Measurements from ENCODE around the gene UMODL1.

Gene UMODL1

GRCh38 chr21:42109873-42110525 lies 38.9 kb downstream of the UMODL1 start:
- Histone ChIP-seq H3K27ac (ENCODE audit: low read length) (no peak overlapping the region), H3K27me3 (replicated peaks; ENCODE audit: insufficient read depth, low read length) (no peaks in the 10 kb centered on the region), H3K4me2 (ENCODE audit: low read depth, low read length) (no peak overlapping the region), H3K4me1 (ENCODE audit: low read length) (peaks cover 18% of the 10 kb centered on the region), H3K4me3 (ENCODE audit: low read length) (no peak overlapping the region), H3K36me3 (replicated peaks; ENCODE audit: insufficient read depth, low read length) (no peaks in the 10 kb centered on the region), H4K20me1 (ENCODE audit: insufficient read depth, low read length) (no peaks in the 10 kb centered on the region), H3F3A (ENCODE audit: insufficient read depth, low read length) (peaks cover 16% of the 10 kb centered on the region), H2AFZ (ENCODE audit: low read length) (no peak overlapping the region), H3K9me2 (replicated peaks; ENCODE audit: insufficient read depth, low read length) (no peaks in the 10 kb centered on the region), H3K79me2 (ENCODE audit: low read length) (no peaks in the 10 kb centered on the region), H3K9ac (ENCODE audit: low read length) (no peak overlapping the region), H3K9me3 (replicated peaks; ENCODE audit: insufficient read depth, low read length) (no peaks in the 10 kb centered on the region)
- no peak for DNase-seq
- TF ChIP-seq CTCF (IDR thresholded peaks at IDR 0.05; ENCODE audit: low read length) (no peak), EZH2 (optimal IDR thresholded peaks at IDR 0.05; ENCODE audit: low read depth, low read length) (no peak), EZH2phosphoT487 (IDR thresholded peaks at IDR 0.05; ENCODE audit: low read length) (no peak)

GRCh38 chr21:42110691-42111469 lies 39.8 kb downstream of the UMODL1 start:
- DNase-seq: no peak
- no peaks in the 10 kb centered on the region for H3K27me3 ChIP-seq (replicated peaks; ENCODE audit: insufficient read depth, low read length)
- no peak overlapping the region for H3K27ac ChIP-seq (ENCODE audit: low read length)
- peaks cover 18% of the 10 kb centered on the region for H3K4me1 ChIP-seq (ENCODE audit: low read length)
- H3K4me3 ChIP-seq (ENCODE audit: low read length): no peak overlapping the region
- H2AFZ ChIP-seq (ENCODE audit: low read length): no peak overlapping the region
- H3K9ac ChIP-seq (ENCODE audit: low read length): no peak overlapping the region
- TF ChIP-seq CTCF (IDR thresholded peaks at IDR 0.05; ENCODE audit: low read length): no peak
- TF ChIP-seq EZH2 (optimal IDR thresholded peaks at IDR 0.05; ENCODE audit: low read depth, low read length): no peak
- TF ChIP-seq EZH2phosphoT487 (IDR thresholded peaks at IDR 0.05; ENCODE audit: low read length): no peak
- H4K20me1 ChIP-seq (ENCODE audit: insufficient read depth, low read length): no peaks in the 10 kb centered on the region
- H3K9me2 ChIP-seq (replicated peaks; ENCODE audit: insufficient read depth, low read length): no peaks in the 10 kb centered on the region
- H3F3A ChIP-seq (ENCODE audit: insufficient read depth, low read length): peaks cover 16% of the 10 kb centered on the region
- H3K9me3 ChIP-seq (replicated peaks; ENCODE audit: insufficient read depth, low read length): no peaks in the 10 kb centered on the region
- no peak overlapping the region for H3K4me2 ChIP-seq (ENCODE audit: low read depth, low read length)
- H3K79me2 ChIP-seq (ENCODE audit: low read length): no peaks in the 10 kb centered on the region
- no peaks in the 10 kb centered on the region for H3K36me3 ChIP-seq (replicated peaks; ENCODE audit: insufficient read depth, low read length)

DNA sequence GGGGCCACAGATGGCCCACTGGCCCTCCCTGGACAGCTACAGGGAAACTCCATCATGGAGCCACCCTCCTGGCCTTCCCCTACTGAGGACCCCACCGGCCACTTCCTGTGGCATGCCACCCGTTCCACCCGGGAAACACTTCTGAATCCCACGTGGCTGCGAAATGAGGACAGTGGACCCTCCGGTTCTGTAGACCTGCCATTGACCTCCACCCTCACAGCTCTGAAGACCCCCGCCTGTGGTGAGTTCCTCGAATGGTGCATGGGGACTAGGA lies 40.3 kb downstream of the UMODL1 start:
- no peak overlapping the region for H3K27ac ChIP-seq (ENCODE audit: low read length)
- no peak overlapping the region for H3K9ac ChIP-seq (ENCODE audit: low read length)
- no peak overlapping the region for H2AFZ ChIP-seq (ENCODE audit: low read length)
- H4K20me1 ChIP-seq (ENCODE audit: insufficient read depth, low read length): no peaks in the 10 kb centered on the region
- no peak overlapping the region for H3K4me2 ChIP-seq (ENCODE audit: low read depth, low read length)
- TF ChIP-seq EZH2phosphoT487 (IDR thresholded peaks at IDR 0.05; ENCODE audit: low read length): no peak
- TF ChIP-seq CTCF (IDR thresholded peaks at IDR 0.05; ENCODE audit: low read length): no peak
- no peak for TF ChIP-seq EZH2 (optimal IDR thresholded peaks at IDR 0.05; ENCODE audit: low read depth, low read length)
- H3K9me2 ChIP-seq (replicated peaks; ENCODE audit: insufficient read depth, low read length): no peaks in the 10 kb centered on the region
- no peaks in the 10 kb centered on the region for H3K9me3 ChIP-seq (replicated peaks; ENCODE audit: insufficient read depth, low read length)
- H3K36me3 ChIP-seq (replicated peaks; ENCODE audit: insufficient read depth, low read length): no peaks in the 10 kb centered on the region
- H3K27me3 ChIP-seq (replicated peaks; ENCODE audit: insufficient read depth, low read length): no peaks in the 10 kb centered on the region
- peaks cover 21% of the 10 kb centered on the region for H3K4me1 ChIP-seq (ENCODE audit: low read length)
- H3K79me2 ChIP-seq (ENCODE audit: low read length): no peaks in the 10 kb centered on the region
- no peak for DNase-seq
- H3K4me3 ChIP-seq (ENCODE audit: low read length): no peak overlapping the region
- H3F3A ChIP-seq (ENCODE audit: insufficient read depth, low read length): peaks cover 17% of the 10 kb centered on the region

Measured in MM.1S (cell line).